GM18511 (cell line): ENCODE data around the gene HDHD2.

Experiments
- ATAC-seq: cut with Tn5 transposase; IDR thresholded peaks from one replicate; pipeline ENCODE4 v1.9.1; 2021; ENCODE audit warnings: mild to moderate bottlenecking, moderate library complexity; ENCODE audit not compliant: unreplicated experiment

The HDHD2 gene

GRCh38 chr18:47149457-47150028 lies 757 bp downstream of the HDHD2 start:
- ATAC-seq, result peak; percentile 7

GRCh38 chr18:47146206-47146605 lies 4.1 kb downstream of the HDHD2 start:
- ATAC-seq, result no peak

DNA sequence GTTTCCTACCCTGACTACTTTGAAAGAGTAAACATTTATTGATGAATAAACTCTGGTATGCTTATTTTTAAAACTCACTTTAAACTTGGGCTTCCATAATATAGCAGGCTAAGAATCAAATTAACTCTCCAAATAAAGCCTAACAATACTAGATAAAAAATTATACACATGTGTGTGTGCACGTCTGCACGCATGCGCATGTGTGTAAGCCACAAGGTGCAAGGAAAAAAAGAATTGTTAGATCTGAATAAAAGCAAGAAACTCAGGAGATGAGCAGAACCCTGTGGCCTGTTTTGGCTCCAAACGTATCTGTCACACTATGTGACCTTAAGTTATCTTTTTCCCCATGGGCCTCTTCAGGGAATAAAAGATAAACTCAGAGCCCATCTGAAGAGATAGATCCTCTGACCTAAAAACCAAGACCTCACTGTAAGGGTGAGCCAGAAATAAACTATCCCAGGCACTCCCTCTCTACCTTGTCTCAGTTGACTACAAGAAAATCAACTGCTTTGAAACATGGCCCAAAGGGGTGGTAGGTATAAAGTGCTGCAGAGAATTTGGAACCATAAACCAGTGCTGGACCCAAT lies 6.3 kb downstream of the HDHD2 start:
- ATAC-seq, result no peak

DNA sequence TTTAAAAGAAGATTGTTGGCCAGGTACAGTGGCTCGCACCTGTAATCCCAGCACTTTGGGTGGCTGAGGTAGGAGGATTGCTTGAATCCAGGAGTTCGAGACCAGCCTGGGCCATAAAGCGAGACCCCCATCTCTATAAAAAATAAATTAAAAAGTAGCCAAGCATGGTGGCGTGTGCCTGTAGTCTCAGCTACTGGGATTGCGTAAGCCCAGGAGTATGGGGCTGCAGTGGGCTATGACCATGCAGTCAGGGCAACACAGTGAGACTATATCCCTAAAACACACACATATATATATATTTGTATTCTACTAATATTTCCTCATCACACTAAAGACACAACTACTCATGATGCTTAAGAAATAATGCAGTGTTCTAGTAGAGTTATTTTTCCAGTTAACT lies 7.1 kb downstream of the HDHD2 start:
- no peak for ATAC-seq

DNA sequence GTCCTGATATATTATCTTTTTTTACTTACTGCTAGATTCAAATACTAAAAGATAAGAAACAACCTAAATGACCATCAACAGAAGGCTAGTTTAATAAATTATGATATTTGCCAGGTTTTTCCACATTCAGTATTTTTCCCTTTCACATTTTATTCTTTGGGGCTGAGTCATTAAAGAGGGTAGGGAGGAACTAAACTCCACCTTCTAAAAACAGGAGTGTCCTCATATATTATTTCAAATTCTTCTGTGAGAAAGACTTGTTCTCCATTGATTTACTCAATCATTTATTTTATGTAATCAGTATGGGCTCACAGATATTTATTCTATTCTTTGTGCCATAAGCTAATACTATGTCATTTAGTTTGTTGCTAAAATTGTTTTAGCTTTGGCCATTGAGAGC lies 9.0 kb downstream of the HDHD2 start:
- ATAC-seq, result no peak

DNA sequence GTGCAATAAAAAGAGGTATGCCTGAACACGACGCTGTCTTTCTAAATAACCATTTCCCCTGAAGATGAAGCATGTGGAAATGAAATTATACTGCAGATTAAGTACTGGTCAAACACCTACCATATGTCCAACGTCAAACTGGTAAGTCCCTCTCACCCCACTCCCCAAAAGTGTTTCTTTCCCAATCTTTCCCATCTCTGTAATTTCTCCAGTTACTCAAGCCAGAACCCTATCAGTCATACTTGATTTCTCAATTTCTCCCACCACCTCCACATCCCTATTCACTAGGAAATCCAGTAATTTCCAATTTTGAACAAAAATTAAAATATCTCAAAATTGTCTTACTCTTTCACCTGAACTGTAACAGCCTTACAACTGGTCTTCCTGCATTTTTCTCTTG lies 29.2 kb downstream of the HDHD2 start:
- ATAC-seq, result no peak

GRCh38 chr18:47120428-47120827 lies 29.9 kb downstream of the HDHD2 start:
- peak; percentile 98 for ATAC-seq

DNA sequence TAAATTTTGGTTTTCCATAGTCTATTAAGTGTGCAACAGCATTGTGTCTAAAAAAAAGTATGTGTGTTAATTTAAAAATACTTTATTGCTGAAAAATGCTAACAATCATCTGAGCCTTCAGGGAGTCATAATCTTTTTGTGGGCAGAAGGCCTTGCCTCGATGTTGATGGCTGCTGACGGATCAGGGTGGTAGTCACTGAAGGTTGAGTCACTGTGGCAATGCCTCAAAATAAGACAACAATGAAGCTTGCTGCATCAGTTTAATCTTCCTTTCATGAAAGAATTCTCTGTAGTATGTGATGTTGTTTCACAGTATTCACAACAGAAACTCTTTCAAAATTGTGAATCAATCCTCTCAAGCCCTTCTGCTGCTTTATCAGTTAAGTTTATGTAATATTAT lies 31.3 kb downstream of the HDHD2 start:
- no peak for ATAC-seq

- no peak for ATAC-seq
These were observed 35.1 kb downstream of the HDHD2 start for GRCh38 chr18:47115205-47115604.

GRCh38 chr18:47113796-47114540 lies 36.3 kb downstream of the HDHD2 start:
- no peak for ATAC-seq

- no peak for ATAC-seq
These were observed 39.6 kb downstream of the HDHD2 start for GRCh38 chr18:47110492-47111274.

GRCh38 chr18:47109720-47110119 lies 40.6 kb downstream of the HDHD2 start:
- no peak for ATAC-seq

DNA sequence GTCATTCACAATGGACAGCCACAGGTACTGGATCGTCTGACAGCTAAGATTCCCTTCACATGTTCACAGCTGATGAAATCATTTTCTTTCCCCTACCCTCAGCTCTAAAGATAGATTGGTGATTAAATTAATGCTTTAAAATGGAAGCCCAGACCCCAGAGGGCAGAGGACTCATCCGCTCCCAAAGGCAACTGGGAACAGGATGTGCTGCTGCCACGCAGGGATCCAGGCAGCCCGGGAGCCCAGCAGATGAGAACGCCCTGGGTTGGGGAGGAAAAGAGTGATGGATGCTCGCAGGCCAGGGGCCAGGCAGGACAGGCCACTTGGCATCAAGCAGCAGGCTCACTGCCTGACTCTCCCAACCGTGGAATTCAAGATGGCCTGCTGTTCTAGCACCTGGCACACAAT lies 41.3 kb downstream of the HDHD2 start:
- no peak for ATAC-seq

DNA sequence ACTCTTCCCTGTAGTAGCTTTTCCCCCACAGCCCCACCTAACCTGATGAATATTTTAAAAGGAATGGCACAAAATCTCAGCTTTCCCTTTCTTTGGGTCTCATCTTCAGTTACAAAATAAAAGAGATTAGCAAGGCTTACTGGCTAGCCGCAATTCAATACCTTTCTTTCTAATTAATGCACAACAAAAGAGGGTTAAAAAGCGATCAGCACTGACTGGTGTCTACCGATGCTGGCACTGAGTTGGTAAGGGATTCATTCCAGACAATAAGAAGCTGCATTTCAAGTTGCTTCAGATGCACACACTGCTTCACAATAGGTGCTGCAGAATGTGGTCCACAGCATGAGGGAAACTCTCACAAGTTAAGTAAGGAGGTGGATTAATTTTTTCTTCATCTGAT lies 41.9 kb downstream of the HDHD2 start:
- ATAC-seq, result no peak

- ATAC-seq, result no peak
These were observed 50.0 kb downstream of the HDHD2 start for GRCh38 chr18:47100212-47100831.

DNA sequence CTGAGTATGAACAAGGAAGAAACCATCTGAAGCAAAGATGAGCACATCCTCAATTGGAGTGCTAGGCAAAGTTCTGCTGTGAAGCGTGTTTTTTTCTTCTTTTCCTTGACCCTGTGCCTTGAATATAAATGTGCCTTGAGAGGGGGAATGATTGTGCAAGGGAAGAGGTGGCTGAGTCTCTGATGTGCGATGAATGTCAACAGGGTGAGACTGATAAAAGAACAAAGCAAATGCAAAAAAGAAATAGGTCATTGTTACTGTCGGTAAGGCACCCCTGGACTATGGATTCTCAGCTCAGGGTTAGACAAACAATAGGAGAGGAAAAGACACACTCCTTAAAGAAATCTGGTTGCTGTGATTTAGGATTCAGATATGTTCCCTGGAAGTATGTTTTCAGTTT lies 54.5 kb downstream of the HDHD2 start:
- no peak for ATAC-seq

- ATAC-seq, result no peak
These were observed 62.6 kb downstream of the HDHD2 start for GRCh38 chr18:47087676-47088075.

- no peak for ATAC-seq
These were observed 68.7 kb downstream of the HDHD2 start for GRCh38 chr18:47081578-47081977.

DNA sequence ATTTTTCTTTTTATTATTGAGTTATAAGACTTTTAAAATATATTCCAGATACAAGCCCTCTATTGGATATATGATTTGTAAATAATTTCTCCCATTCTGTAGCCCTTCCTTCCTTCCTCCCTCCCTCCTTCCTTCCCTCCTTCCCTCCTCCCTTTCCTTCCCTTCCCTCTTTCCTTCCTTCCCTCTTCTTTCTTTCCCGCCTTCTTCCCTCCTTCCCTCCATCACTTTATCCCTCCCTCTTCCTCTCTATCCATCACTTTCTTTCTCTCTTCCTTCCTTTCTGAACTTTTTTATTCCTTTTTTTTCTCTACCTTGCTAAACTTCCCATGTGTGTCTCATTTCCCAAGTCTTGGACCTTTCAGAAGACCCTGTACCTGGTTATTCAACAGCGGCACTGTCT lies 69.4 kb downstream of the HDHD2 start:
- ATAC-seq, result no peak

GRCh38 chr18:47077111-47077510 lies 73.2 kb downstream of the HDHD2 start:
- no peak for ATAC-seq
